AG10803 (cell line): Measurements from ENCODE around the gene DLG2.
A peak's percentile ranks its signal among the peaks of the same experiment; 100 is the strongest.

Experiments
- DNase-seq: peaks from one replicate; pipeline ENCODE4 v3.0.0; 2010; ENCODE audit warnings: low read depth
- H3K4me3 ChIP-seq: 2 replicates; pipeline ENCODE4 v1.5.1; 2011; ENCODE audit warnings: mild to moderate bottlenecking, low read length, control low read depth
- CTCF ChIP-seq: conservative IDR thresholded peaks from 2 replicates; pipeline ENCODE4 v1.5.1; 2011; ENCODE audit warnings: mild to moderate bottlenecking, low read length, control low read depth, inconsistent platforms

The DLG2 gene

GRCh38 chr11:84691830-84692229, 935.3 kb downstream of the DLG2 start:
- DNase-seq = peak; percentile 0
- no peak for TF ChIP-seq CTCF
- no peak overlapping the region for H3K4me3 ChIP-seq

- no peak for DNase-seq
- H3K4me3 ChIP-seq = no peak overlapping the region
- no peak for TF ChIP-seq CTCF
Measured at GRCh38 chr11:84687433-84687832, 939.7 kb downstream of the DLG2 start.

- no peak overlapping the region for H3K4me3 ChIP-seq
- TF ChIP-seq CTCF = no peak
- DNase-seq = peak; percentile 4
Measured at GRCh38 chr11:84686716-84687115, 940.4 kb downstream of the DLG2 start.

- H3K4me3 ChIP-seq = no peak overlapping the region
- TF ChIP-seq CTCF = no peak
- DNase-seq = no peak
Measured at GRCh38 chr11:84685976-84686375, 941.2 kb downstream of the DLG2 start.

- DNase-seq = no peak
- TF ChIP-seq CTCF = no peak
- no peak overlapping the region for H3K4me3 ChIP-seq
Measured at GRCh38 chr11:84685149-84685548, 942.0 kb downstream of the DLG2 start.

GRCh38 chr11:84681456-84681855, 945.7 kb downstream of the DLG2 start:
- no peak for TF ChIP-seq CTCF
- DNase-seq = no peak
- no peak overlapping the region for H3K4me3 ChIP-seq

- no peak for TF ChIP-seq CTCF
- no peak for DNase-seq
- no peak overlapping the region for H3K4me3 ChIP-seq
Measured at GRCh38 chr11:84675396-84676025, 951.6 kb downstream of the DLG2 start.
